Trophoblast cell (in vitro differentiated cells and primary cell): ENCODE data around the gene STK26.

Source experiments
- DNase-seq, 2 donors: peaks; one replicate each; pipeline ENCODE4 v3.0.0-alpha.2; 2016
- H2AFZ ChIP-seq: 2 replicates; pipeline ENCODE4 v1.6.1; 2013; ENCODE audit warnings: low read length, moderate library complexity, mild to moderate bottlenecking; ENCODE audit not compliant: insufficient read depth, poor library complexity
- H2AK5ac ChIP-seq: 2 replicates; pipeline ENCODE4 v1.6.1; 2013; ENCODE audit warnings: mild to moderate bottlenecking, low read length
- H2BK120ac ChIP-seq: 2 replicates; pipeline ENCODE4 v1.6.1; 2013; ENCODE audit warnings: low read length, mild to moderate bottlenecking, moderate library complexity; ENCODE audit not compliant: insufficient read depth, poor library complexity
- H2BK12ac ChIP-seq: 2 replicates; pipeline ENCODE4 v1.6.1; 2013; ENCODE audit warnings: mild to moderate bottlenecking, low read length, moderate library complexity
- H2BK5ac ChIP-seq: 2 replicates; pipeline ENCODE4 v1.6.1; 2013; ENCODE audit warnings: low read length, low read depth, moderate library complexity, mild to moderate bottlenecking; ENCODE audit not compliant: poor library complexity
- H3K14ac ChIP-seq: 2 replicates; pipeline ENCODE4 v1.6.1; 2013; ENCODE audit warnings: mild to moderate bottlenecking, low read length
- H3K18ac ChIP-seq: 2 replicates; pipeline ENCODE4 v1.6.1; 2013; ENCODE audit warnings: mild to moderate bottlenecking, low read length
- H3K23ac ChIP-seq: 2 replicates; pipeline ENCODE4 v1.6.1; 2013; ENCODE audit warnings: low read length
- H3K27ac ChIP-seq: 2 replicates; pipeline ENCODE4 v1.5.1; 2013; ENCODE audit warnings: low read depth, mild to moderate bottlenecking, inconsistent platforms, low read length, moderate library complexity
- H3K27me3 ChIP-seq: 2 replicates; pipeline ENCODE4 v1.6.1; 2013; ENCODE audit warnings: inconsistent platforms, mild to moderate bottlenecking, low read length, moderate library complexity; ENCODE audit not compliant: insufficient read depth
- H3K36me3 ChIP-seq, 2 experiments: 1 replicate in 1 of 2; 2 replicates in 1 of 2; pipeline ENCODE4 v1.6.1; 2013; ENCODE audit warnings: low read length in 2 of 2, mild to moderate bottlenecking in 2 of 2, moderate library complexity in 1 of 2; ENCODE audit not compliant: insufficient read depth in 2 of 2, control insufficient read depth in 1 of 2
- H3K4ac ChIP-seq: 2 replicates; pipeline ENCODE4 v1.6.1; 2013; ENCODE audit warnings: low read depth, mild to moderate bottlenecking, low read length, moderate library complexity
- H3K4me1 ChIP-seq, 2 experiments: 1 replicate in 1 of 2; 2 replicates in 1 of 2; pipeline ENCODE4 v1.6.1; 2013; ENCODE audit warnings: low read length in 2 of 2, mild to moderate bottlenecking in 2 of 2, moderate library complexity in 1 of 2; ENCODE audit not compliant: insufficient read depth in 2 of 2, control insufficient read depth in 1 of 2
- H3K4me2 ChIP-seq: 2 replicates; pipeline ENCODE4 v1.6.1; 2013; ENCODE audit warnings: inconsistent platforms, mild to moderate bottlenecking, low read length, moderate library complexity
- H3K4me3 ChIP-seq: 2 replicates; pipeline ENCODE4 v1.5.1; 2013; ENCODE audit warnings: mild to moderate bottlenecking, low read depth, low read length, inconsistent platforms
- H3K79me1 ChIP-seq: one replicate; pipeline ENCODE4 v1.6.1; 2013; ENCODE audit warnings: low read length
- H3K79me2 ChIP-seq: 2 replicates; pipeline ENCODE4 v1.6.1; 2013; ENCODE audit warnings: low read length, mild to moderate bottlenecking; ENCODE audit not compliant: control insufficient read depth, insufficient read depth, poor library complexity
- H3K9ac ChIP-seq: 2 replicates; pipeline ENCODE4 v1.6.1; 2013; ENCODE audit warnings: mild to moderate bottlenecking, low read length
- H3K9me3 ChIP-seq: 2 replicates; pipeline ENCODE4 v1.6.1; 2013; ENCODE audit warnings: low read depth, mild to moderate bottlenecking, control low read depth, inconsistent platforms, low read length; ENCODE audit not compliant: insufficient read depth
- H4K12ac ChIP-seq: 2 replicates; pipeline ENCODE4 v1.6.1; 2013; ENCODE audit warnings: low read depth, mild to moderate bottlenecking, low read length, moderate library complexity
- H4K8ac ChIP-seq: 2 replicates; pipeline ENCODE4 v1.6.1; 2013; ENCODE audit warnings: low read depth, mild to moderate bottlenecking, low read length, moderate library complexity
- H4K91ac ChIP-seq: one replicate; pipeline ENCODE4 v1.6.1; 2013; ENCODE audit warnings: low read depth, mild to moderate bottlenecking, low read length, moderate library complexity
- WGBS: extraction: QIAGEN DNeasy Blood & Tissue Kit; methylation state at CpG from one replicate; pipeline ENCODE4 v1.1.7; 2013; ENCODE audit warnings: missing lambda C conversion rate; ENCODE audit not compliant: insufficient read length, insufficient coverage; ENCODE audit errors: extremely low coverage; 5-methylcytosine and 5-hydroxymethylcytosine counted together

The STK26 gene

GRCh38 chrX:132119283-132119682, 96.2 kb downstream of the STK26 start:
- Histone ChIP-seq H3K4me2 (peak overlapping the region; percentile 51), H2AFZ (no peak overlapping the region), H3K36me3 (no peaks in the 10 kb centered on the region), H3K18ac (no peak overlapping the region), H3K4me3 (no peak overlapping the region), H3K4ac (no peak overlapping the region), H3K79me2 (no peaks in the 10 kb centered on the region), H2AK5ac (no peak overlapping the region), H2BK120ac (no peak overlapping the region), H3K27ac (peak overlapping the region; percentile 91), H3K27me3 (no peaks in the 10 kb centered on the region), H3K4me1 (peaks cover 7 to 17% of the 10 kb centered on the region in 2 experiments), H3K79me1 (peaks cover 6% of the 10 kb centered on the region), H4K8ac (no peak overlapping the region), H3K9ac (no peak overlapping the region), H3K9me3 (no peaks in the 10 kb centered on the region), H3K14ac (no peak overlapping the region), H3K23ac (no peak overlapping the region), H4K12ac (no peak overlapping the region), H4K91ac (peak overlapping the region; percentile 73), H2BK12ac (no peak overlapping the region), H2BK5ac (peak overlapping the region; percentile 27)
- WGBS: no CpG with 5 or more reads among the region's 3 CpGs
- peak in 1 of 2 donors; percentile 9 for DNase-seq

GRCh38 chrX:132119821-132120515, 96.9 kb downstream of the STK26 start:
- WGBS: no CpG with 5 or more reads among the region's 12 CpGs

GRCh38 chrX:132120913-132121312, 97.8 kb downstream of the STK26 start:
- WGBS: no CpG with 5 or more reads among the region's 4 CpGs
- peaks cover 7 to 17% of the 10 kb centered on the region in 2 experiments for H3K4me1 ChIP-seq
- no peak overlapping the region for H3K14ac ChIP-seq
- H2AFZ ChIP-seq: no peak overlapping the region
- no peaks in the 10 kb centered on the region for H3K27me3 ChIP-seq
- H3K27ac ChIP-seq: peak overlapping the region; percentile 86
- peaks cover 6% of the 10 kb centered on the region for H3K79me1 ChIP-seq
- H4K8ac ChIP-seq: no peak overlapping the region
- H4K12ac ChIP-seq: no peak overlapping the region
- H2BK12ac ChIP-seq: peak overlapping the region; percentile 65
- H4K91ac ChIP-seq: peak overlapping the region; percentile 90
- H3K4me2 ChIP-seq: no peak overlapping the region
- H2AK5ac ChIP-seq: peak overlapping the region; percentile 82
- no peaks in the 10 kb centered on the region for H3K9me3 ChIP-seq
- H3K4ac ChIP-seq: no peak overlapping the region
- H3K36me3 ChIP-seq: no peaks in the 10 kb centered on the region
- H3K79me2 ChIP-seq: no peaks in the 10 kb centered on the region
- no peak overlapping the region for H3K18ac ChIP-seq
- H2BK5ac ChIP-seq: no peak overlapping the region
- H3K4me3 ChIP-seq: no peak overlapping the region
- peak overlapping the region; percentile 52 for H2BK120ac ChIP-seq
- H3K9ac ChIP-seq: no peak overlapping the region
- DNase-seq: no peak
- H3K23ac ChIP-seq: no peak overlapping the region

More at GRCh38 chrX:132119821-132120515, 96.9 kb downstream of the STK26 start:
- Histone ChIP-seq H2AK5ac (no peak overlapping the region), H3K79me1 (peaks cover 6% of the 10 kb centered on the region), H2BK120ac (peak overlapping the region; percentile 52), H3K4me1 (peaks cover 7 to 17% of the 10 kb centered on the region in 2 experiments), H3K9ac (no peak overlapping the region), H4K91ac (peak overlapping the region; percentile 90), H4K12ac (peak overlapping the region; percentile 12), H3K27me3 (no peaks in the 10 kb centered on the region), H2BK12ac (peak overlapping the region; percentile 61), H4K8ac (peak overlapping the region; percentile 43), H3K4ac (no peak overlapping the region), H3K27ac (peak overlapping the region; percentile 91), H3K9me3 (no peaks in the 10 kb centered on the region), H3K4me3 (no peak overlapping the region), H3K36me3 (no peaks in the 10 kb centered on the region), H2BK5ac (peak overlapping the region; percentile 63), H3K23ac (no peak overlapping the region), H3K14ac (peak overlapping the region; percentile 24), H3K79me2 (no peaks in the 10 kb centered on the region), H3K18ac (no peak overlapping the region), H3K4me2 (peak overlapping the region; percentile 51), H2AFZ (no peak overlapping the region)
- peak; percentile 23 to 54 for DNase-seq
